ENCODE results near the gene SLC9A6. TPM values are rescaled to one million over a fixed set of nuclear protein-coding genes. Genes with fewer than 3 reads are reported as not detected.

Gene SLC9A6
- total RNA-seq, 1 experiment from 2014 or later, result 13.0 TPM

DNA sequence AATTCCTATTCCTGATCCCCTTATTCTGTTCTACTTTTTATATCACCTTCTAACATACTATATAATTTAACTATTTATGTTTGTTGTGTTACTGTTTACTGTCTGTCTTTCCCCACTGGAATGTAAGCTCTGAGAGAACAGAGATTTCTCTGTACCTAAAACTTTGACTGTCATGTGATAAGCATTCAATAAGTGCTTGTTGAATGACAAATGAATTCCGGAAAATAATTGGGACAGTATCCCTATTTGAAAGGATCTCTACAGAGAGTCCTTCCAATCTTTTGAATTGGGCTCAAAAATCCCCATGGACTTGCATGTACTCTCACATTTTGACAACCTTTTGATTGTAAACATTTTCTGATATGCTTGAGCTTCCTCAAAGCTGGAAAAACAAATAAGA lies 9.8 kb upstream of the SLC9A6 start:
- intact Hi-C loops (cut with micrococcal nuclease; ENCODE audit: unreplicated experiment), result no loop called here
- CTCF ChIA-PET, result no interaction called here
- no TSS peak for BruUV-seq (replicated peaks)

DNA sequence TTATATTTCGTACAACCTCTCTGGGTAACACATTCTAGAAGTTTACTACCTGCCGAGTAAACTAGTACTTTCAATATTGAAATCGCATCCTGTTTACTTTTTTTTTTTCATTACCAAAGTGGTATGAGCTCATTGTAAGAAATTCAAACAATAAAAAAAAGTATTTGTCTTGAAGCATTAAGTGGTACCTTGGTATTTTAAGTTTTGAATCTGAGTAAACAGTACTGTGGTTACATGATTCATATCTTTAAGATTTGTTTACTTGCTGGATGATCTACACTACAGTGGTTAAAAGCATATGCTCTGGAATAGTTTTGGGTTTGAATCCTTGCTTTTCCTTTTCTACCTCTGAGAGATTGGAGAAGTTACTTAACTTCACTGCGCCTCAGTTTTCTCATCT lies 7.6 kb upstream of the SLC9A6 start:
- no peak for DNase-seq (ENCODE audit: low spot score)
- Histone ChIP-seq H3K4me1 (ENCODE audit: insufficient read depth, low read length, poor library complexity, severe bottlenecking) (no peaks in the 10 kb centered on the region), H3K36me3 (ENCODE audit: insufficient read depth, low read length, poor library complexity, severe bottlenecking) (no peaks in the 10 kb centered on the region), H3K9me3 (ENCODE audit: low read depth, low read length, poor library complexity, severe bottlenecking) (no peaks in the 10 kb centered on the region), H3K27me3 (replicated peaks; ENCODE audit: insufficient read depth, low read depth, low read length, poor library complexity) (no peaks in the 10 kb centered on the region), H3K4me3 (ENCODE audit: low read depth, low read length, poor library complexity, severe bottlenecking) (no peak overlapping the region), H3K27ac (ENCODE audit: low read depth, low read length, poor library complexity, severe bottlenecking) (no peak overlapping the region)
- TF ChIP-seq, protein P1, sequence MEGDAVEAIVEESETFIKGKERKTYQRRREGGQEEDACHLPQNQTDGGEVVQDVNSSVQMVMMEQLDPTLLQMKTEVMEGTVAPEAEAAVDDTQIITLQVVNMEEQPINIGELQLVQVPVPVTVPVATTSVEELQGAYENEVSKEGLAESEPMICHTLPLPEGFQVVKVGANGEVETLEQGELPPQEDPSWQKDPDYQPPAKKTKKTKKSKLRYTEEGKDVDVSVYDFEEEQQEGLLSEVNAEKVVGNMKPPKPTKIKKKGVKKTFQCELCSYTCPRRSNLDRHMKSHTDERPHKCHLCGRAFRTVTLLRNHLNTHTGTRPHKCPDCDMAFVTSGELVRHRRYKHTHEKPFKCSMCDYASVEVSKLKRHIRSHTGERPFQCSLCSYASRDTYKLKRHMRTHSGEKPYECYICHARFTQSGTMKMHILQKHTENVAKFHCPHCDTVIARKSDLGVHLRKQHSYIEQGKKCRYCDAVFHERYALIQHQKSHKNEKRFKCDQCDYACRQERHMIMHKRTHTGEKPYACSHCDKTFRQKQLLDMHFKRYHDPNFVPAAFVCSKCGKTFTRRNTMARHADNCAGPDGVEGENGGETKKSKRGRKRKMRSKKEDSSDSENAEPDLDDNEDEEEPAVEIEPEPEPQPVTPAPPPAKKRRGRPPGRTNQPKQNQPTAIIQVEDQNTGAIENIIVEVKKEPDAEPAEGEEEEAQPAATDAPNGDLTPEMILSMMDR (conservative IDR thresholded peaks at IDR 0.05; ENCODE audit: low read depth, low read length), result no peak
- no peak for TF ChIP-seq EZH2 (IDR thresholded peaks at IDR 0.05; ENCODE audit: borderline replicate concordance, low read depth, low read length, poor library complexity, severe bottlenecking)
- BruUV-seq (replicated peaks), result no TSS peak
- ChIA-PET CTCF (no interaction called here), POLR2A (ENCODE audit: low non-redundant PET) (no interaction called here)
- intact Hi-C loops (cut with micrococcal nuclease; ENCODE audit: unreplicated experiment), result no loop called here

More for the DNA sequence above, 9.8 kb upstream of the SLC9A6 start:
- TF ChIP-seq, protein P1 (conservative IDR thresholded peaks at IDR 0.05; ENCODE audit: low read depth, low read length), result no peak
- TF ChIP-seq EZH2 (IDR thresholded peaks at IDR 0.05; ENCODE audit: borderline replicate concordance, low read depth, low read length, poor library complexity, severe bottlenecking), result no peak
- H3K4me1 ChIP-seq (ENCODE audit: insufficient read depth, low read length, poor library complexity, severe bottlenecking), result peaks cover 3% of the 10 kb centered on the region
- no peaks in the 10 kb centered on the region for H3K27me3 ChIP-seq (replicated peaks; ENCODE audit: insufficient read depth, low read depth, low read length, poor library complexity)
- POLR2A ChIA-PET (ENCODE audit: low non-redundant PET), result no interaction called here
- H3K4me3 ChIP-seq (ENCODE audit: low read depth, low read length, poor library complexity, severe bottlenecking), result no peak overlapping the region
- no peaks in the 10 kb centered on the region for H3K36me3 ChIP-seq (ENCODE audit: insufficient read depth, low read length, poor library complexity, severe bottlenecking)
- DNase-seq (ENCODE audit: low spot score), result no peak
- no peaks in the 10 kb centered on the region for H3K9me3 ChIP-seq (ENCODE audit: low read depth, low read length, poor library complexity, severe bottlenecking)
- no peak overlapping the region for H3K27ac ChIP-seq (ENCODE audit: low read depth, low read length, poor library complexity, severe bottlenecking)

DNA sequence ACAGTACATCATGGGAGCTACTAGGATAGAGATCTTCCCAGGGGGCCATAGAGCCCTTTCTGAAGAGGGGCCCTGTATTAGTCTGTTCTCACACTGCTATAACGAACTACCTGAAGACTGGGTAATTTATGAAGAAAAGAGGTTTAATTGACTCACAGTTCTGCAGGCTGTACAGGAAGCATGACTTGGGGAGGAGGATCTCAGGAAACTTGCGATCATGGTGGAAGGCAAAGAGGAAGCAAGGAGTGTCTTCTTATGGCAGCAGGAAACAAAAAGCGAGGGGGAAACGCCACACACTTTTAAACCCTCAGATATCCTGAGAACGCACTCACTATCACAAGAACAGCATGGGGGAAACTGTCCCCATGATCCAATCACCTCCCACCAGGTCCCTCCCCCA lies 4.2 kb upstream of the SLC9A6 start:
- H3K27ac ChIP-seq (ENCODE audit: low read depth, low read length, poor library complexity, severe bottlenecking), result no peak overlapping the region

More for the DNA sequence above, 4.2 kb upstream of the SLC9A6 start:
- H3K9me3 ChIP-seq (ENCODE audit: low read depth, low read length, poor library complexity, severe bottlenecking), result no peaks in the 10 kb centered on the region
- H3K4me1 ChIP-seq (ENCODE audit: insufficient read depth, low read length, poor library complexity, severe bottlenecking), result no peaks in the 10 kb centered on the region
- ChIA-PET CTCF (no interaction called here), POLR2A (ENCODE audit: low non-redundant PET) (no interaction called here)
- intact Hi-C loops (cut with micrococcal nuclease; ENCODE audit: unreplicated experiment), result no loop called here
- no TSS peak for BruUV-seq (replicated peaks)
- TF ChIP-seq EZH2 (IDR thresholded peaks at IDR 0.05; ENCODE audit: borderline replicate concordance, low read depth, low read length, poor library complexity, severe bottlenecking), result no peak
- TF ChIP-seq, protein P1 (conservative IDR thresholded peaks at IDR 0.05; ENCODE audit: low read depth, low read length), result no peak
- H3K27me3 ChIP-seq (replicated peaks; ENCODE audit: insufficient read depth, low read depth, low read length, poor library complexity), result no peaks in the 10 kb centered on the region
- DNase-seq (ENCODE audit: low spot score), result no peak
- H3K4me3 ChIP-seq (ENCODE audit: low read depth, low read length, poor library complexity, severe bottlenecking), result no peak overlapping the region
- H3K36me3 ChIP-seq (ENCODE audit: insufficient read depth, low read length, poor library complexity, severe bottlenecking), result no peaks in the 10 kb centered on the region

Measured in A673 (cell line).